ENCODE measurements around the gene TBC1D22A. TPM values are rescaled to one million over a fixed set of nuclear protein-coding genes. Genes with fewer than 3 reads are reported as not detected.
A peak's percentile ranks its signal among the peaks of the same experiment; 100 is the strongest.

TBC1D22A gene
- total RNA-seq, 1 donor = 17.7 TPM

DNA sequence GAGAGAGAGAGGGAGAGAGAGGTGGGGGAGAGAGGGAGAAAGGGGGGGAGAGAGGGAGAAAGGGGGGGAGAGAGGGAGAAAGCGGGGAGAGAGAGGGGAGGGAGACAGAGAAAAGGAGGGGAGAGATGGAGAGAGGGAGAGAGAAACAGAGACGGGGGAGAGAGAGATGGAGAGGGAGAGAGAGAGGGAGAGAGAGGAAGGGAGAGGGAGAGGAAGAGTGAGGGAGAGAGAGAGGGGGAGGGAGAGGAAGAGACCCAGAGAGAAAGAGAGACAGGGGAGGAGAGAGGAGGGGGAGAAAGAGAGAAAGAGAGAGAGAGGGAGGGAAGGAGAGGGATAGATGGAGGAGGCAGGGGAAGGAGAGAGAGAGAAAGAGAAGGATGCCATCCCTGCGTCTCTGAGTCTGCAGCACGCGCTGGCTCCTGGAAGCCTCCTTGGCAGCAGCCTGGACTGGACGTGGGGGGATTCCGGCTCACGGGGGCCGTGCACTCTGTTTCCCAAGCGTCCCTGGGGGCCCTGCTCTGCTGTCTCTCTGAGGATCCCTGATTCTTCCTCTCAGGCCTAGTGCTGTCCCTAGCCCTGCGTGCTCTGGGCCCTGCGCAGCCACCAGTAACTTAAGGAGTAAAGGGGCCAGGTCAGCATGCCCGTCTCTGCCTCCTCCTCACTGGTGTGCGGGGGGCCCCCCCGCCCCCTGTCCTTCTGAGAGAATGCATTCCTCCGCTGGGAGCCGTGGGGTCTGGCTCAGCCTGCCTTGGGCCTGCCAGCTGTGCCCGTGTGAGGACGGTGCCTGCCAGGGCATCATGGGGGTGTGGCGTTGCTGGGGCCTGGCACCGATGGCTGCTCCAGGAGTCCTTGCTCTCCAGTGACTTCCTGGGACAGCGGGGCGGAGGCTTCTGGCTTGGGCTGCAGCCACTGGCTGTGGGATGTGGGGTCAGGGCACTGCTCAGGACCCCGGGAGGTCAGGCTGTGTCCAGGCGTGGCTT, 429.5 kb downstream of the TBC1D22A start:
- H3K4me3 ChIP-seq (ENCODE audit: insufficient read depth, low read length) = no peak overlapping the region
- TF ChIP-seq, protein P1, sequence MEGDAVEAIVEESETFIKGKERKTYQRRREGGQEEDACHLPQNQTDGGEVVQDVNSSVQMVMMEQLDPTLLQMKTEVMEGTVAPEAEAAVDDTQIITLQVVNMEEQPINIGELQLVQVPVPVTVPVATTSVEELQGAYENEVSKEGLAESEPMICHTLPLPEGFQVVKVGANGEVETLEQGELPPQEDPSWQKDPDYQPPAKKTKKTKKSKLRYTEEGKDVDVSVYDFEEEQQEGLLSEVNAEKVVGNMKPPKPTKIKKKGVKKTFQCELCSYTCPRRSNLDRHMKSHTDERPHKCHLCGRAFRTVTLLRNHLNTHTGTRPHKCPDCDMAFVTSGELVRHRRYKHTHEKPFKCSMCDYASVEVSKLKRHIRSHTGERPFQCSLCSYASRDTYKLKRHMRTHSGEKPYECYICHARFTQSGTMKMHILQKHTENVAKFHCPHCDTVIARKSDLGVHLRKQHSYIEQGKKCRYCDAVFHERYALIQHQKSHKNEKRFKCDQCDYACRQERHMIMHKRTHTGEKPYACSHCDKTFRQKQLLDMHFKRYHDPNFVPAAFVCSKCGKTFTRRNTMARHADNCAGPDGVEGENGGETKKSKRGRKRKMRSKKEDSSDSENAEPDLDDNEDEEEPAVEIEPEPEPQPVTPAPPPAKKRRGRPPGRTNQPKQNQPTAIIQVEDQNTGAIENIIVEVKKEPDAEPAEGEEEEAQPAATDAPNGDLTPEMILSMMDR (IDR thresholded peaks at IDR 0.05; ENCODE audit: extremely low read depth, low read depth, low read length) = no peak
- H3K79me2 ChIP-seq (ENCODE audit: insufficient read depth, low read length) = no peaks in the 10 kb centered on the region
- no peaks in the 10 kb centered on the region for H3K9me3 ChIP-seq (ENCODE audit: low read depth, low read length)
- H3K36me3 ChIP-seq (ENCODE audit: insufficient read depth, low read length) = no peaks in the 10 kb centered on the region
- DNase-seq (ENCODE audit: insufficient read length, low spot score, missing footprints) = peak; percentile 73
- no peaks in the 10 kb centered on the region for H3K4me1 ChIP-seq (ENCODE audit: insufficient read depth, low read length)
- H3K27me3 ChIP-seq (ENCODE audit: insufficient read depth, low read length) = no peaks in the 10 kb centered on the region
- H3K27ac ChIP-seq (ENCODE audit: low read depth, low read length) = no peak overlapping the region
- H2AFZ ChIP-seq (ENCODE audit: low read length) = no peak overlapping the region
- no peak overlapping the region for H3K4me2 ChIP-seq (ENCODE audit: insufficient read depth, low read length)
- H4K20me1 ChIP-seq (ENCODE audit: insufficient read depth, low read length) = no peaks in the 10 kb centered on the region

DNA sequence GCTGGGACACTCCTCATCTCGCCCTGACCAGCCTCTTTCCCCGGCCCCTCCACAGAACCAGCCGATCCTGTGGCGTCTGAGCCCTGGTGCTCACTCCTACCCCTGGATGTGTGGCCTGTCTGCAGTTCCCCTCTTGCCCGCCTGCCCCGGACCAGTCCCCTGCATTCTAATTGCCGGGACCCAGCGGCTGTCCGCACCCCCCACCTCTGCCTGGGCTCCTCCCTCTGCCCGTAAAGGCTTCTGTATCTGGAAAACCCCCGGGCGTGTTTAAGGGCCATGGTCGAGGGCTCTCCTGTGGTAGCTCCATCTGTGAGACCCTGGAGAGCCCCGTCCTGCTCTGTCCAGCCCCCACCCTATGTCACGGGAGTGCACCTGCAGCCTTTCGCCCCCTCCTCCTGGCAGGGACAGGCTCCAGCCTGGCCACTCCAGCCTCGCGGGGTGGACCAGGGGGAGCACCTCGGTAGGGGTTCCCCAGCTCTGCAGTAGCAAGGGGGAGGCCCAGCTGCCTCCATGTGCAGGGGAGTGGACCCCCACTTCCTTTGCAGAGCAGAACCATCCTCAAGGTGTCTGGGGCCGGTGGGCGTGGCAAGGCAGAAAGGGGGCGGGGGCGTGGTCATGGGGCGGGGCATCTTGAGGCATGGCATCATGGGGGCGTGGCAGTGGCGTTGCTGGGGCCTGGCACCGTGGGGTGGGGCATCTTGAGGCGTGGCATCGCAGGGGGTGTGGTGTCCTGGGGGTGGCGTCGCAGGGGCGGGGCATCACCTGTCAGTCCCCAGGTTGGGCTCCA, 430.4 kb downstream of the TBC1D22A start:
- TF ChIP-seq, protein P1 (IDR thresholded peaks at IDR 0.05; ENCODE audit: extremely low read depth, low read depth, low read length) = no peak
- no peaks in the 10 kb centered on the region for H3K27me3 ChIP-seq (ENCODE audit: insufficient read depth, low read length)
- H3K79me2 ChIP-seq (ENCODE audit: insufficient read depth, low read length) = no peaks in the 10 kb centered on the region
- H3K4me2 ChIP-seq (ENCODE audit: insufficient read depth, low read length) = no peak overlapping the region
- H3K4me3 ChIP-seq (ENCODE audit: insufficient read depth, low read length) = no peak overlapping the region
- no peak overlapping the region for H2AFZ ChIP-seq (ENCODE audit: low read length)
- no peaks in the 10 kb centered on the region for H3K9me3 ChIP-seq (ENCODE audit: low read depth, low read length)
- H4K20me1 ChIP-seq (ENCODE audit: insufficient read depth, low read length) = no peaks in the 10 kb centered on the region
- H3K36me3 ChIP-seq (ENCODE audit: insufficient read depth, low read length) = no peaks in the 10 kb centered on the region
- H3K27ac ChIP-seq (ENCODE audit: low read depth, low read length) = no peak overlapping the region
- H3K4me1 ChIP-seq (ENCODE audit: insufficient read depth, low read length) = no peaks in the 10 kb centered on the region
- DNase-seq (ENCODE audit: insufficient read length, low spot score, missing footprints) = peak; percentile 58

DNA sequence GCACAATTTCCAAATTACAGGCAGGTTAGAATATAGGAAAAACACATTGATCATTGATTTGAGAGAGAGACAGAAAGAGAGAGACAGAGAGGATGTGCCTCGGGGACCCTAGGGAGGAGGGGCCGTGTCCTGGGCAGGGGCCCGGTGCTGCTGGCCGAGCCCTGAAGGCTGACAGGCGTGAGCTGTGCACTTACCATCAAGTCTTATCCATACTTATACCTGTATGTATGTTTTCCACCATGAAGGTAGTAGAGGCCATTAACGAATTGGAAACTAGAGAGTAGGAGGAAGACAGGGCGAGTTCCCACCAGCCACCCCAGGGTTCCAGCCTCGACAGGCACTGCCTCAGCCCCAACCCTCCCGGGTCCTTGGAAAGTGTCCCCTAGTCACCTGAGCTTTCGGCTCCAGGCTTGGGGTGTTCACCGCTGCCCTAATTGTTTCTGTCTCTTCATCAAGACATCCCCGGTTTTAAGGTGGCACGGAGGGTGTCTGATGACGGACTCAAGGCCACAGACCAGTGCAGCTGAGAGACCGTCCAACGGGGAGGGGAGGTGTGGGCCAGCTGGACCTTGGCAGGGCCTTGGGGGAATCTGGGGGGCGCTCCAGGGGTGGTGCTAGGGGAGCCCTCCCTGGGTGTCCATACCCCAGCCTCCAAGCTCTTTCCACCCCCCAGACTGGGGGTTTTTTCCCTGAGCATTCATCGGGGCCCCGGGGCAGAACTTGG, 431.3 kb downstream of the TBC1D22A start:
- peak; percentile 82 for DNase-seq (ENCODE audit: insufficient read length, low spot score, missing footprints)
- Histone ChIP-seq H2AFZ (ENCODE audit: low read length) (no peak overlapping the region), H3K27ac (ENCODE audit: low read depth, low read length) (no peak overlapping the region), H3K4me2 (ENCODE audit: insufficient read depth, low read length) (no peak overlapping the region), H3K36me3 (ENCODE audit: insufficient read depth, low read length) (no peaks in the 10 kb centered on the region), H3K79me2 (ENCODE audit: insufficient read depth, low read length) (no peaks in the 10 kb centered on the region), H4K20me1 (ENCODE audit: insufficient read depth, low read length) (no peaks in the 10 kb centered on the region), H3K4me1 (ENCODE audit: insufficient read depth, low read length) (no peaks in the 10 kb centered on the region), H3K27me3 (ENCODE audit: insufficient read depth, low read length) (no peaks in the 10 kb centered on the region), H3K4me3 (ENCODE audit: insufficient read depth, low read length) (no peak overlapping the region), H3K9me3 (ENCODE audit: low read depth, low read length) (no peaks in the 10 kb centered on the region)
- TF ChIP-seq, protein P1 (IDR thresholded peaks at IDR 0.05; ENCODE audit: extremely low read depth, low read depth, low read length) = no peak

Measured in osteoblast (primary cell).